Activated CD8-positive, alpha-beta memory T cell treated with anti-CD3 and anti-CD28 coated beads, Interleukin-2, amount 50 U/mL, for 1 hour (primary cell): Measurements from ENCODE around the gene ITPR3.
"Not testable (repeated sequence)": the region's sequence is repeated elsewhere in the genome, so short reads cannot be mapped to it uniquely, and the experiment has no call there.

Source experiments
- DNase-seq: peaks from one replicate; pipeline ENCODE4 v3.0.0-alpha.2; 2020; ENCODE audit errors: extremely low read depth

Gene ITPR3

DNA sequence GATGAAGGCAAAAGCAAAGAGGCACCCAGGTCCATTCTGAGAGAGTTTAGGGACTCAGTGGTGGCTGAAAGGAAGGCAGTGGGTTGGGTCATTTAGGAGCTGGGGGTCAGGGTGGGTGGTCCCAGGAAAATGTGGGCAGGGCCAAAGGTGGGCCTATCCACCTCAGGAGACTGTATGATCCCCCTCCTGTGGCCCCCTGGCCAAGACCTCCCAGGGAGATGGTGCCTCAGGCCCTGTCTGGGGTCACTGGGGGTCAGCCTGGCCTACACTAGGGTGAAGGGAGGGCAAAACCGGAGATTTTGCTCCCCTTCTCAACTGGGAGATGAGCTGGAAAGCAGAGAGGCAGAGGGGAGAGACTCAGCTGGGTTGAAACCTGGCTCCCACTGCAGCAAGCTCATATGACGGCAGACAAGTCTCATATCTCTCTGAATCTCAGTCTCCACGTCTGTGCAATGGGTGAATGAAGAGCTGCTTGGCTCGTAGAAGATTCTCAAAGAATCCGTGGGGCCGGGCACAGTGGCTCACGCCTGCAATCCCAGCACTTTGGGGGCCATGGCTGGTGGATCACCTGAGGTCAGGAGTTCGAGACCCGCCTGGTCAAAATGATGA, 29.6 kb upstream of the ITPR3 start:
- DNase-seq = no peak

DNA sequence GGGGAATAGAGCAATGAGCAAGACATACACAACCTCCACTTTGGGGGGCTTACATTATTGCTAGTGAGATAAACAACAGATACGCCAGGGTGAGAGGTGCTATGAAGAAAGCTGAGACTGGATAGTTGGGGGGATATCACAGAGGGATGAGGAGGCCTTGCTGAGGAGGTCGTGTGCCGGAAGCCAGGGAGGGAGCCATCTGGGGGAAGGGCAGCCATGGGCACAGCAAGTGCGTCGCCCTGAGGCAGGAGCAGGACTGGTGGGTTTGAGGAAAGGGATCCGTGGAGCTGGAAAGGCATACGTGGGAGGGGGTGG, 28.9 kb upstream of the ITPR3 start:
- no peak for DNase-seq

DNA sequence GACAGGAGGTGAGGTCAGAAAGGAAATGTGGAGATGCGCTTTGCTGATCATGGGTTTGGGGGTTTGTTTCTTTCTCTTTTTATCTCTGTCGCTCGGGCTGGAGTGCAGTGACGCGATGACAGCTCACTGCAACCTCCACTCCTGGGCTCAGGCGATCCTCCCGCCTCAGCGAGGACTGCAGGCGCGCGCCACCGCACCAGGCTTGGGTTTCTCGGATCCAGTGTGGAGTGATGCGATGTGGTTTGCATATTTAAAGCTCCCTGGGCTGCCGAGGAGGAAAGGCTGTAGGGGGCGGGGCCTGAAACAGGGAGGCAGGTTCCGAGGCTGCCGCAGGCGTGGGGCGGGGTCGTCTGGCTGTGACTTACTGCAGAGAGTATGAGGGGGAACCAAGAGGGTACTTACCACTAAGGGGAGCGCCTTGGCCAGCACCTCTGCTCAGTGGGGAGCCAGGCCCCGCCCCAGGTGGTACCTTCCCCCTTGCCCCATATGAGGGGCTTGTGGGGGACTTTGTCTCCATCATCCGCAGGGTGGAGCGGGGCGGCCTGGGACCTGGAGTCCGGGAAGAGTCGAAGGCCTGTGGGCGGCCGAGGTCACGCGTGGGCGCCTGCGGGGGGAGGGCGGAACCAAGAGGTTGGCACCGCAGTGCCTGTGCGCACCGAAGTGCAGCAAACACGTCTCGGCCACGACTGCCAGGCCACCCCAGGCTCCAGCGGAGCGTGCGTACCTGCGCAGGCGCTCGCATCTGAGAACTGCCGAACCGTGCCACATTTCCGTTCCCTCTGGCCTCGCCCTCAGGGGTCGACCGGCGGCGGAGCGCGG, 28.3 kb upstream of the ITPR3 start:
- DNase-seq = no peak

DNA sequence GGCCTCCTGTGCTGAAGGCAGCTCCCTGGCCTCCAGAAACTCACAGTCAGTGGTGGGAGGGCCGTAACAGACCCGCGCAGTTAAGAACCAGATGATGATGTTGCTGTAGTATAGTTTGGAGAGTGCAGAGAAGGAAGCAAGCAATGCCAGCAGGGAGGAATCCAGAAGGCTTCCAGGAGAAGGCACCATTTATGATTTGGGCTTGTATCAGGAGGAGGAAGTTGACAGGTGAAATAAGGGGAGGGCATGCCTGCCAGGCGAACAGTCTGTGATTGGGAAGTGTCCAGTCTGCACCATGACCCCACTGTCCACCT, 27.8 kb upstream of the ITPR3 start:
- DNase-seq = no peak

- no peak for DNase-seq
Observed at GRCh38 chr6:33595001-33595846, 25.9 kb upstream of the ITPR3 start.

- not testable (repeated sequence) for DNase-seq
Observed at GRCh38 chr6:33596894-33597293, 24.2 kb upstream of the ITPR3 start.

DNA sequence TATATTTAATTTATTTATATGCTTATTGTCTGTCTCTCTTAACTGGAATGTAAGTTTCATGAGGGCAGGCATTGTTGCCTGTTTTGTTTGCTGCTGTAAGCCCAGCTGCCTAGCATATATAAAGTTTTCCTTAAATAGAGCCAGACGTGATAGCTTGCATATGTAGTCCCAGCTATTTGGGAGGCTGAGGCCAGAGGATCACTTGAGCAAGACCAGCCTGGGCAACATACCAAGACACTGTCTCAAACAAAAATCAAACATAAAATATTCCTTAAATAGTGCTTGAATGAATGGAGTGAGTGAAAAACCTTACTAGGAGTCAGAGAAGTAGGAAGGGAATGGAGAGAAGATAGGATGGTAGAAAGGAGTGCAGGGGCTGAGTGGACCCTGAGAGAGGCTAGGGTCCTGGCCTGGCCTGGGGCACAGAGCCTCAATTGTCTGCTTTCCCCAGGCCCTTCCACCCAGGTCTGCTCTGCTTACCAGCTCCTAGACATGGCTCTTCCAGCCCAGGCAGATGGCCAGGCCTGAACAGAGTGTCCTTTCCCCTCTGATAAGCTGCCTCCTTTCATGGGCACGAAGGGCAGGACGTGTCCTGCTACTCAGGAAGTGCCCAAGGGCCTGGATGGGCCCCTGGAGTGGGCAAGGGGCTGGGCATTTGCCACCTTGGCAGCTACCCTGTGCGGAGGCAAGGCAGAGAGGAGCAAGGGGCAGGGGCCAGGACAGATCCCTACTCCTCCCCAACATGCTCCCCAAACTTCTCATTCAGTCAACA, 23.4 kb upstream of the ITPR3 start:
- DNase-seq = no peak

- no peak for DNase-seq
Observed at GRCh38 chr6:33599413-33599938, 21.6 kb upstream of the ITPR3 start.

- DNase-seq = no peak
Observed at GRCh38 chr6:33600761-33601160, 20.4 kb upstream of the ITPR3 start.

DNA sequence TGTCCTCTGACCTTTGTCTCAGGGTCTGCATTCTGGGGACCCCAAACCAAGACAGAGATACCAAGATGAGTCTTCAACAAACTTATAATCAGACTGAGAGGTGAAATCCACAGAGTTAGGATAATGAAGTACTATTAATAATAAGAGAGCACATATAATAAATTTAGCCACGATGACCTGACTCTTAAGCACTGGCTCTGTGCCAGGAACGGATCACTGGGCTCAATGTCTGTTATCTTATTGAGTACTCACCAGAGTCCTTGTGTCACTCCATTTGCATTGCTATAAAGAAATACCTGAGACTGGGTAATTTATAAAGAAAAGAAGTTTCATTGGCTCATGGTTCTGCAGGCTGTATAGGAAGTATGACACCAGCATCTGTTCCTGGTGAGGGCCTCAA, 18.9 kb upstream of the ITPR3 start:
- DNase-seq = no peak

- DNase-seq = no peak
Observed at GRCh38 chr6:33604941-33605854, 15.9 kb upstream of the ITPR3 start.

DNA sequence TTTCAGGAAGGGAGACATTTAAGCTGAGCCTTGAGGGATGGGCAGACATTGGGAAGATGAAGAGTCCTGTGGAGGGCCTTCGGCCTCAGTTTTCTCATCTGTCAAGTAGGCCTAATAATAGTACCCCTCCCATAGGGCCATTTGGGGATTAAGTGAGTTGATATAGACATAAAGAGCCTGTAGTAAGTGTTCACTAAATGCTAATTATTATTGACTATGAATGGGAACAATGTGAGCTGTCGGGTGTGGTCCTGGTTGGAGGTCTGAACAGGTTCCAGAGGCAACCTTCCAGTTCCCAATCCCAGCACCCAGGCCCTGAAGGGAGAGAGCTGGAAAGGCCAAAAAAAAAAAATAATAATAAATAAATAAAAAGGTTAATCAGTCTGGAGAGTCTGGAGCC, 14.5 kb upstream of the ITPR3 start:
- no peak for DNase-seq

DNA sequence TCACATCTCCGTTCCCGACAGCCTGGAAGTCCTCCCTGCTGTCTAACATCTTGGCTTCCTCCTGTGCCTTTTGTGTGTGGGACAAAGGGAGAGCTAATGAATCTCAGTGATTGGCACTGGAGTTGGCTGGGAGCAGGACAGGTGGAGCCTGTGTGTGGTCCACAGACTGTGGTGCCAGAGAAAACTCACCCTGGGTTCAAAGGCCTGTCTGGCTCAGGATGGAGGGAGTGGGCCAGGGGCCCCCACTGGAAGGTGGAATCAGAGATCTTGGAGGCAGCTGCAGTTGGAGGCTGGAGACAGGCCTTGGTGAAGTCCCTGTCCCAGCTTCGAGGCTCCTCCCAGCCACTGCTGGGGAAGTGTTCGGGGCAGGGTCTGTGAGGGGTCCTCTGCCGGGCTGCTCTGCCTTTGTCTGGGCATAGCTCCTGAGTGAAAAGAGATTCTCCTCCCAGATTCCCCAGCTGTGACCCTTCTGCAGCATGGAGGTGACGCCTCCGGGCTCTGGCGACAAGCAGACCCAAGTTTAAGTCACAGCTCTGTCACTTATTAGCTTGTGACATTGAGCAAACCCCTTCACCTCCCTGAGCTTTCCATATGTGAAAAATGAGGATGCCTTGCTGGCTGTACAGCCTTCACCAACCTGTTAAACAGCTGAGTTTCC, 13.9 kb upstream of the ITPR3 start:
- no peak for DNase-seq

- DNase-seq = no peak
Observed at GRCh38 chr6:33607784-33608161, 13.3 kb upstream of the ITPR3 start.

- DNase-seq = no peak
Observed at GRCh38 chr6:33609019-33609418, 12.1 kb upstream of the ITPR3 start.

DNA sequence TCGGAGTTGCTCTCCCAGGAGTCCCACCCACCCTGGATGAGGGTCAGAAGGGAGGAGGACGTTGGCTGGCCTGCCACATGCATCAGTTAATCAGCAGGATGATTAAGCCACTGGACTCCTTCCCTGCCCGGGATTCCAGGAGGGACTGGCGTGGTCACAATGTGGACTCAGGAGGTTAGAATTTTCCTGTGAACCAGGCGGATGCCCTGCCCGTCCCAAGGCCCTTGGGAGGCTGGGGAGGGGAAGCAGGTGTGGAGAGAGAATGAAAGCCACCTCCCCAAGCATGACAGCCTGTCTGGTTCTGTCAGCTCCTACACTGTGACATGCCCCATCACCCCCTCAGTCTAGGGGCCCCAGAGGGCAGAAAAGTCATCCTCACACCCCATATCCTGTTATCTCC, 11.6 kb upstream of the ITPR3 start:
- DNase-seq = no peak

GRCh38 chr6:33610067-33610466, 11.1 kb upstream of the ITPR3 start:
- no peak for DNase-seq

GRCh38 chr6:33610779-33611732, 10.1 kb upstream of the ITPR3 start:
- no peak for DNase-seq

DNA sequence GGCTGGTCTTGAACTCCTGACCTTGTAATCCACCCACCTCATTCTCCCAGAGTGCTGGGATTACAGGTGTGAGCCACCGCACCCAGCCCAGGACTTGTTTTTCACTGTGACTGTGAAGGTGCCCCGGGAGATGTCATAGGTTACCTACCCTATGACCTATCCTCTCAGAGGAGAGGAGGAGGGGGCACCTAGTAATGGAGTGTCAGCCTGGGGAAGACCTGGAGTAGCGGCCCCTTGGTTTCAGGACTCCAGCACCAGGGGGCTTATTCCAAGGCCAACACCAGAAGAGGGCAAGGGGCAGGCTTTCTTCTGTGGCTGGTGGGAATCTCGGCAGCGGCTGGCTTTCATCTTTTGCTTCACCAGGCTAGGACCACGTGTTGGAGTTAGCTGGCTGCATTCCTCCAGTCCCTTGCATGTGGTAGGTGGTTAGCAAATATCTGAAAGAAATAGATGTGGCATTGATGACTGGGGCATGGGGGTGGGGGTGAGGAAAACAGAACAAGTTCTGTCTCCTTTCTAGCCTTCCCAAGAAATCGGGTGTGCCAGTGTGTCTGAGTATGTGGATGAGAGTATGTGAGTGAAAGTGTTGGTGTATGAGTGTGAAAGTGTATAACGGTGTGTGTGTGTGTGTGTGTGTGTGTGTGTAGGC, 7.9 kb upstream of the ITPR3 start:
- no peak for DNase-seq
